Endothelial cell of umbilical vein (primary cell): ENCODE measurements around the gene PTPRE.

ENCODE experiments used
- CTCF ChIP-seq, 2 donors: IDR thresholded peaks; 1 replicate in 1 of 2; 2 replicates in 1 of 2; pipeline ENCODE4 v1.5.1; 2011; ENCODE audit warnings: low read length in 2 of 2, mild to moderate bottlenecking in 2 of 2, moderate library complexity in 2 of 2, control low read depth in 1 of 2, inconsistent platforms in 1 of 2, low read depth in 1 of 2; ENCODE audit not compliant: insufficient read depth in 1 of 2; ENCODE audit errors: extremely low read depth in 1 of 2
- EZH2 ChIP-seq: IDR thresholded peaks from 2 replicates; pipeline ENCODE4 v1.6.1; 2012; ENCODE audit warnings: borderline replicate concordance, low read depth, mild to moderate bottlenecking, moderate library complexity, low read length, inconsistent platforms; ENCODE audit not compliant: severe bottlenecking
- MAX ChIP-seq: IDR thresholded peaks from 2 replicates; pipeline ENCODE4 v1.6.1; 2011; ENCODE audit not compliant: insufficient read depth, insufficient read length
- POLR2AphosphoS5 ChIP-seq: IDR thresholded peaks from 2 replicates; pipeline ENCODE4 v1.6.1; 2012; ENCODE audit warnings: low read depth, mild to moderate bottlenecking, control low read depth, low read length, moderate library complexity; ENCODE audit not compliant: insufficient read depth

GRCh38 chr10:127905848-127906261 lies 1.0 kb upstream of the PTPRE start:
- TF ChIP-seq MAX (no peak), CTCF (IDR thresholded peaks at IDR 0.05; ENCODE audit: extremely low read depth in 1 of 2, insufficient read depth in 1 of 2, low read depth in 1 of 2, low read length in 2 of 2) (no peak), POLR2AphosphoS5 (no peak), EZH2 (no peak)
